GM21528 (cell line): Measurements from ENCODE around the gene FMO4.
"Not testable (repeated sequence)": the region's sequence is repeated elsewhere in the genome, so short reads cannot be mapped to it uniquely, and the experiment has no call there.

ENCODE experiments used
- ATAC-seq: cut with Tn5 transposase; IDR thresholded peaks from one replicate; pipeline ENCODE4 v1.9.1; 2021; ENCODE audit warnings: mild to moderate bottlenecking, moderate library complexity; ENCODE audit not compliant: unreplicated experiment, low FRiP score

The FMO4 gene

DNA sequence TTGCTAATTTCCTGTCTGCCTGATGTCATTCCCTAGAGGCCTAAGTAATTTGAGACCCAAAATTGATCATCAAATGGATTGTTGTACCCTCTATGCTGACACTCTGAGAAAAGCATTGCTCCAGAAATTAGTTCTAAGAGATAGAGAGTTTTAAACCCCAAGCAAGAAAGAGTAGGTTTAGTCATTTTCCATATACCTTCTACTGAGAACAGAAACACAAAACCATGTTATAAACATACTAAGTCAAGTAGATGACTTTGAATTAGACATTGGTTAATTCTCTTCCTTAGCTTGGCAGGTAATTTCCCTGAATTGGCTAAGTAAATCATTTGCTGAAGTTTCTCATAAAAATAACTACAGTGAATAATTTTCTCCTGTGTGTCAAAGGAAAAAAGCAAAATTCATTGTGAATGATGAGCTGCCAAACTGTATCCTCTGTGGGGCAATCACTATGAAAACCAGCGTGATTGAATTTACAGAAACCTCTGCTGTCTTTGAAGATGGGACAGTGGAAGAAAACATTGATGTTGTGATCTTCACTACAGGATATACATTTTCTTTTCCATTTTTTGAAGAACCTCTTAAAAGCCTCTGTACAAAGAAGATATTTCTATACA, 20.1 kb downstream of the FMO4 start:
- ATAC-seq: no peak

DNA sequence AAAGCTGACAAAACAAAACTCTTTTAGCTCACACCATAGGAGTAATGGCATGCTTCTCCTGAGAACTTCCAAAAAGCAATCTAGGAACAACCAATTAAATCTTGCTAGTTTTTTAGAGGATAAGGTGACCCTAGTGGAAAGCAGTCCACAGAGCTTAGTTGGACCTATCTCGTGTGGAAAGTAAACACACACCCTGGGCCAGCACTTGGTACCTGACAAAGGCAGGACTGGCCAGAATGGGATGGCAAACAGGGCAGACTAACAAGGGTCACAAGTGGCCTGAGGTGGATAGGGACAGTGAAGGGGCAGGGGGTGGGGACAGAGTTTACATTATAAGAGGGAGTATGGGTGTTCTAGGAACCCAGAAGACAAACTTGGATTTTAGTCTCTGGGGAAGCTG, 22.0 kb downstream of the FMO4 start:
- ATAC-seq: no peak

DNA sequence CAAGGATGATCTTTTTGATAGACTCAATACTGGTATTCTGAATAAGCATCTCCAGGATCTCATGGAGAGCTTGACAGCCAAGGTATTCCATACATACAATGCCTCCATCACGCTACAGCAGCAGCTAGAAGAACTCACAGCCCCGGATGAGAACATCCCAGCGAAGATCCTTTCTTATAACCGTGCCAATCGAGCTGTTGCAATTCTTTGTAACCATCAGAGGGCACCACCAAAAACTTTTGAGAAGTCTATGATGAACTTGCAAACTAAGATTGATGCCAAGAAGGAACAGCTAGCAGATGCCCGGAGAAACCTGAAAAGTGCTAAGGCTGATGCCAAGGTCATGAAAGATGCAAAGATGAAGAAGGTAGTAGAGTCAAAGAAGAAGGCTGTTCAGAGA, 25.4 kb downstream of the FMO4 start:
- not testable (repeated sequence) for ATAC-seq

DNA sequence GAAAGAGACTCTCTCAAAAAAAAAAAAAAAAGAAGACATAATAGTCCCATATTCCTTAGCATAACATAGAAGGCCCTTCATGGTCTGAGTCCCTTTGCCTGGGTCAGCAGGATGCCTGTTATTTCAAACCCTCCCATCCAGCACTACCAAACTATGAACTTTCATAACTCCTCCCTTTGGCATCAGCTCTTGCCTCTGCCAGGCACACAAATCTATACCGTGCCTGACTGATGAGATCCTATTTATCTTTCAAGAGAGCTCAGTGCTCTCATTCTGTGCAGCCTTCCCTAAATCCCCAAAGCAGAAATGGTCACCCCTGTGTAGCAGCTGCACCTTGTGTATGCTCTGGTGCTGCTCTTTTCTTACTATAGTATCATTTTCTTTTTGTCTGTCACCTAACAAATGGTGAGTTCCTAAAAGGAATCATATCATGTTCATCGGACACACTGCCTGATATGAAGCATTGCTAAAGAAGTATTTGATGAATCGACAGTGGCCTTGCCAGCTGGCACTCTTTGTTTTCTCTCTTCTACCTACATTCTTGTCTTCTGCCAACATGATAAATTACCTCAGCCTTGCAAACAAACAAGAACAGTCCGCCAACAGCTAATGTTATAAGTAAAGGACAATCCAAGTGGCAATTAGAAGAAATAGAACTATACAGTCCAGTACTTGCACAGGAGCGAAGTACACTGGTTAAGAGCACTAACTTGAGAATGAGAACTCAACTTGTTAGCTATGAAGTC, 29.9 kb downstream of the FMO4 start:
- ATAC-seq: no peak

DNA sequence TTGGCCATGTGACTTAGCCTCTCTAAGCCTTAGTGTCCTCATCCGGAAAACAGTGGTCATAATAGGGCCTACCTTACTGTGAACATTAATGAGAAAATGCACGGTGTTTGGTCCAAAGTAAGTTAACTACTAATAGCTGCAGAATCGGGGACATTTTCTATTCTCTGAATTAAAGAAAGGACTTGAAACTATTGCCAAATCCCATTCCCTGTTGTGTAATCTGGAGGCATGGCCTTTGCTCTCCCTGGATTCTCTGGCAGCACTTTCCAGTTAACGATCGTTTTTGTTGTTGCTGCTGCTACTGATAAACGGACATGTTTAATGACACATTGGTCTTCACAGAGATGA, 30.5 kb downstream of the FMO4 start:
- ATAC-seq: no peak

GRCh38 chr1:171345536-171345935, 31.6 kb downstream of the FMO4 start:
- no peak for ATAC-seq

DNA sequence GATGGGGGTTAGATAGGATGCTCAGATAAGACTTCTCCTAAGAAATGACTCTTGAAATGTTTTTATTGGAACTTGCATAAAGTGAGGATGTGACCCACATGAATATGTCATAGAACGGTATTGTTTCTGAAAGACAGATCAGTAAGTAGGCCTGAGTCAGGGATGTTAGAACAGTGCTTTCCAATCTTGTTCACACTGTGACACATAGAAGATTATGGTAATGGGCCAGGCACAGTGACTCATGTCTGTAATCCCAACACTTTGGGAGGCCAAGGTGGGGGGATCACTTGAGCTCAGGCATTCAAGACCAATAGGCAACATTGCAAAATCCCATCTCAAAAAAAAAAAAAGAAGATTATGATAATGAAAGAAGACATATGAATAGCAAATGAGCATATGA, 32.9 kb downstream of the FMO4 start:
- no peak for ATAC-seq

- ATAC-seq: no peak
Measured at GRCh38 chr1:171350594-171350993, 36.6 kb downstream of the FMO4 start.

DNA sequence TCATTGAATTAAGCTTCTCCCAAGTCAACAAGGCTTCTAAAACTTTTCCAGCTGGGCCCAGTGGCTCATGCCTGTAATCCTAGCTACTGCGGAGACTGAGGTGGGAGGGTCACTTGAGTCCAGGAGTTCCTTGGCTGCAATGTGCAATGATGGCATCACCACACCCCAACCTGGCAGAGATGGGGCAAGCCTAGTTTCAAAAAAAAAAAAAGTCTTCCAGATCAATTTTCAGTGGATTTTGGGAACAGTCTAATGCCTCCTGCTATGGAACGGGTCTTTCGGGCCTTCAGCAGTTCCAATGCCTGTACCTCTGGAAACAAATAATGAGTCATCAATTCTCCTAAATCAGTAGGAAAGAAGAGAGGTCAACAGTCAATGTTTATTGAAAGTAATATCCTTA, 38.0 kb downstream of the FMO4 start:
- ATAC-seq: no peak

DNA sequence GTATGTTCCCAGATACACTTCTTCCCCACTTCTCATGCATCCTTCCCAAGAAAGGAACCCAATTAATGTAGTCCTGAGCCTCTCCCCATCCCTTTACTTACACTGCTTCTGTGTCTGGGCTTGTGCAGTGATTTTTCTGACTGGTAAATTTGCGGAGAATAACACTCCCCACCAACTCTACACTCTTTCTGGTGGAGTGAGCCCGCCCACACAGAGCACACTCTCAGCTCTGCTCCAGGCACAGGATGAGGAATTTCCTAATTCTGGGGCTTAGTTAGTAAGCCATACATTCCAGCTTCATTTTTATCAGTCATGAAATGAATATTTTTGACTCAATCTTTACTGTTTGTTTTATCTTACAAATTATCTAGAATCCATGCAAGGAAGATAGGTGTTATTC, 38.6 kb downstream of the FMO4 start:
- no peak for ATAC-seq

DNA sequence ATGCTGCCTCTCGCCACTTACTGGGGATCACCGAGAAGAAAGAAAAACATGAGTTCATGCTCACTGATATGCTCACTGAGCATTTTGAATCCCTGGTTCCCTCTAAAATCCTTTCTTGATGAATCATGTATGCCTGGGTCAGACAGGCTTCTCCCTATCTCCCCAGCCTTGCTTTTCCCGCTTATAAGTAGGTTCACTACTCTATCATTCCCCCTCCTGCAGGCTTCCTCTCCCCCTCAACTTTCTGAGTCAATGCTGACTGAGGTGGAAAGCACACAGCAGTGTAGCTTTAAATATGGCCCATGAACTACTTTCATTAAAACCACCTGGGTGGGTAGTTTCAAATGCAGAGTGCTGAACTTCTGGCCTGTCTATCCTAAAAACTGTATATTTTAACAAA, 41.7 kb downstream of the FMO4 start:
- ATAC-seq: no peak

GRCh38 chr1:171357179-171357578, 43.2 kb downstream of the FMO4 start:
- no peak for ATAC-seq

GRCh38 chr1:171359355-171359648, 45.3 kb downstream of the FMO4 start:
- not testable (repeated sequence) for ATAC-seq

DNA sequence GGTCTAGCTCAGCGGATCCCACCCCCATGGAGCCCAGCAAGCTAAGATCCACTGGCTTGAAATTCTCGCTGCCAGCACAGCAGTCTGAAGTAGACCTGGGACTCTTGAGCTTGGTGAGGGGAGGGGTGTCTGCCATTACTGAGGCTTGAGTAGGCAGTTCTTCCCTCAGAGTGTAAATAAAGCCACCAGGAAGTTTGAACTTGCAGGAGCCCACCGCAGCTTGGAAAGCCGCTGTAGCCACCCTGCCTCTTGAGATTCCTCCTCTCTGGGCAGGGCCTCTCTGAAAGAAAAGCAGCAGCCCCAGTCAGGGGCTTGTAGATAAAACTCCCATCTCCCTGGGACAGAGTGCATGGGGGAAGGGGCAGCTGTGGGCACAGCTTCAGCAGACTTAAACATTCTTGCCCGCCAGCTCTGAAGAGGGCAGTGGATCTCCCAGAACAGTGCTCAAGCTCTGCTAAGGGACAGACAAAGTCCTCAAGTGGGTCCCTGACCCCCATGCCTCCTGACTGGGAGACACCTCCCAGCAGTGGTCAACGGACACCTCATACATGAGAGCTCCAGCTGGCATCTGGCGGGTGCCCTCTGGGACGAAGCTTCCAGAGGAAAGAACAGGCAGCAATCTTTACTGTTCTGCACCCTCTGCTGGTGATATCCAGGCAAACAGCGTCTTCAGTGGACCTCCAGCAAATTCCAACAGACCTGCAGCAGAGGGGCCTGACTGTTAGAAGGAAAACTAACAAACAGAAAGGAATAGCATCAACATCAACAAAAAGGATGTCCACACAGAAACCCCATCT, 45.9 kb downstream of the FMO4 start:
- not testable (repeated sequence) for ATAC-seq

GRCh38 chr1:171366085-171366484, 52.1 kb downstream of the FMO4 start:
- ATAC-seq: no peak

DNA sequence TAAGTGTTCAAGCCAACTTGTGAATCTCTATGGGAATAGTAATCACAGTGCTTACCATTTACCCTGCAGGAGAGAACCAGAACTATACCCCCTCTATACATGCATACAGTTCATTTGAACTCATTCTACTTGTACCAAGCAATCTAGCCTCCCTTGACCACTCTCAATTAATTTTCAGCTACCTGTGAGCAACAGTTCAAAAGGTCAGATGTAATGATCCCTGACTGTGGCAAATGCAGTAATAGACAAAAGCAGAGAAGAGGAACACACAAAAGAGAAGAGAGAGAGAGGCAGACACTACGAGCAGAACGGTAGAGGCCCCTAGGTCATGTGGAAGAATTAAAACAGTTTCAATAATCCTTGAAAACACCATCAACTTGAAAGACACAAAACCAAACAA, 52.8 kb downstream of the FMO4 start:
- ATAC-seq: no peak

- no peak for ATAC-seq
Measured at GRCh38 chr1:171367436-171367835, 53.5 kb downstream of the FMO4 start.

DNA sequence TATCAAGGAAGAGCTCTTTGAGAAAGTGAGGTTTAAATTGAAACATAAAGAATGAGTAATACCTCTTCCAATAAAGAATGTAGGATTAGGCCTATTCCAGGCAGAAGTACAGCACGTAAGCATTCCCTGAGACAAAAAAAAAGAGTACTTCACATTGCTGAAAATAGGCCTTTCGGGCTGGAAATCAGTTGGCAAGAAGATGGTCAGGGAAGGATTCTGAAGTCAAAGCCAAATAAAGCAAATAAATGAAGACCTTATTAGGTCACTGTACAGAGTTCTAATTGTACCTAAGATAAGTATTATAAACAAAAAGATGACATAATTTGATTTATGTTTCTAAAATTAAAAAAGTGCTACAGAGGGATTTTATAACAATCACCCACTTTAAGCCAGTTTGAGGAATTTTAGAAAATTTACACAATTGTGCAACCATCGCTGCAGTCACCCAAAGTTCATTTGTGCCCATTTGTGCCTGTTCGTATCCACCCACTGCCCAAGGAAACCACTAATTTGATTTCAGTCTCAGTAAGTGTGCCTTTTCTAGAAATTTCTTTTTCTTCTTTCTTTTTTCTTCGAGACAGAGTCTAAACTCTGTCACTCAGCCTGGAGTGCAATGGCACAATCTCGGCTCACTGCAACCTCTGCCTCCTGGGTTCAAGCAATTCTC, 58.6 kb downstream of the FMO4 start:
- no peak for ATAC-seq

DNA sequence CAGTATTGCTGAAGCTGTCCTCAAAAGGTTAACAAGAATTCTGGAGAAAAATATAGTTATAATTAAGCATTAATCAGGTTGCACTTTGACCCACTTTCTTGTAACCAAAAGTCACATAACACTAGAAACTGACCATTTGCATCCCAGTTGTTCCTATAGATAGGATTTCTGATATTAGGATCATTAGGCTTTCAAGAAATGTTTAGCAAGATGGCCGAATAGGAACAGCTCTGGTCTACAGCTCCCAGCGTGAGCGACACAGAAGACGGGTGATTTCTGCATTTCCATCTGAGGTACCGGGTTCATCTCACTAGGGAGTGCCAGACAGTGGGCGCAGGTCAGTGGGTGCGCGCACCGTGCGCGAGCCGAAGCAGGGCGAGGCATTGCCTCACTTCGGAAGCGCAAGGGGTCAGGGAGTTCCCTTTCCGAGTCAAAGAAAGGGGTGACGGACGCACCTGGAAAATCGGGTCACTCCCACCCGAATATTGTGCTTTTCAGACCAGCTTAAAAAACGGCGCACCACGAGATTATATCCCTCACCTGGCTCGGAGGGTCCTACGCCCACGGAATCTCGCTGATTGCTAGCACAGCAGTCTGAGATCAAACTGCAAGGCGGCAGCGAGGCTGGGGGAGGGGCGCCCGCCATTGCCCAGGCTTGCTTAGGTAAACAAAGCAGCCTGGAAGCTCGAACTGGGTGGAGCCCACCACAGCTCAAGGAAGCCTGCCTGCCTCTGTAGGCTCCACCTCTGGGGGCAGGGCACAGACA, 59.6 kb downstream of the FMO4 start:
- not testable (repeated sequence) for ATAC-seq

DNA sequence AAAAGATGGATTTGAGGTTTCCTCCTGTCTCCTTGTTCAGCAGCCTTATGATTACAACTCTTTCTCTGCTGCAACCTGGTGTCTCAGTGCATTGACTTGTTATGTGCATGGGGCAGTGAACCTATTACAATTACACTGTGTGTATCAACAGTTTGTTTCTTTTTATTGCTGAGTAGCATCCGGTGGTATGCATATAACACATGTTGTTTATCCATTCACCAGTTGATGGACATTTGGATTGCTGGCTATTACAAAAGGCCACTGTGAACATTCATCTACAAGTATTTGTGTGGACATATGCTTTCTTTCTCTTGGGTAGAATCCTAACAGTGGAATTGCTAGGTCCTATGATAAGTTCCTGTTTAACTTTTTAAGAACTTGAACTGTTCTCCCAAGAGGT, 65.9 kb downstream of the FMO4 start:
- ATAC-seq: no peak

GRCh38 chr1:171381866-171382210, 67.9 kb downstream of the FMO4 start:
- no peak for ATAC-seq
